DOHH2 (cell line): ENCODE results near the gene NRDE2.

ENCODE experiments used
- H3F3A ChIP-seq: fragments of 200-600 bp; sonication (generic), shearing (Covaris generic); 2 replicates; pipeline ENCODE4 v1.6.0; 2016; ENCODE audit warnings: antibody characterized with exemption, mild to moderate bottlenecking; ENCODE audit not compliant: control insufficient read depth, insufficient read depth
- H3K27ac ChIP-seq: fragments of 200-600 bp; sonication (generic); 2 replicates; pipeline ENCODE4 v1.5.1; 2014; ENCODE audit warnings: low read depth, mild to moderate bottlenecking, low read length, moderate library complexity
- H3K27me3 ChIP-seq: fragments of 200-600 bp; sonication (generic); 2 replicates; pipeline ENCODE4 v1.6.1; 2014; ENCODE audit warnings: mild to moderate bottlenecking, low read length, mixed read lengths; ENCODE audit not compliant: control insufficient read depth
- H3K36me3 ChIP-seq: fragments of 200-600 bp; sonication (generic); 2 replicates; pipeline ENCODE4 v1.6.1; 2014; ENCODE audit warnings: mild to moderate bottlenecking, low read length, moderate library complexity, mixed read lengths; ENCODE audit not compliant: control insufficient read depth
- H3K4me1 ChIP-seq: fragments of 200-600 bp; sonication (generic); 2 replicates; pipeline ENCODE4 v1.6.1; 2014; ENCODE audit warnings: mild to moderate bottlenecking, low read length, mixed read lengths; ENCODE audit not compliant: control insufficient read depth
- H3K4me2 ChIP-seq: fragments of 200-600 bp; sonication (generic); 2 replicates; pipeline ENCODE4 v1.6.0; 2014; ENCODE audit warnings: mild to moderate bottlenecking, low read length, moderate library complexity
- H3K4me3 ChIP-seq: fragments of 200-600 bp; sonication (generic); 2 replicates; pipeline ENCODE4 v1.5.1; 2014; ENCODE audit warnings: mild to moderate bottlenecking, low read length, mixed read lengths
- H3K79me2 ChIP-seq: fragments of 200-600 bp; sonication (generic); 2 replicates; pipeline ENCODE4 v1.6.1; 2014; ENCODE audit warnings: mild to moderate bottlenecking, low read length, mixed read lengths; ENCODE audit not compliant: control insufficient read depth
- H3K9me2 ChIP-seq: fragments of 200-600 bp; sonication (generic); replicated peaks from 2 replicates; pipeline ENCODE4 v1.6.1; 2014; ENCODE audit warnings: mild to moderate bottlenecking, low read length, mixed read lengths; ENCODE audit not compliant: control insufficient read depth
- H3K9me3 ChIP-seq: fragments of 200-600 bp; sonication (generic); 2 replicates; pipeline ENCODE4 v1.6.1; 2014; ENCODE audit warnings: antibody characterized with exemption, low read length, mixed read lengths; ENCODE audit not compliant: control insufficient read depth, insufficient read depth
- H4K20me1 ChIP-seq: fragments of 200-600 bp; sonication (generic); 2 replicates; pipeline ENCODE4 v1.6.0; 2014; ENCODE audit warnings: low read depth, mild to moderate bottlenecking, antibody characterized with exemption, low read length, moderate library complexity; ENCODE audit not compliant: control insufficient read depth, insufficient read depth
- CTCF ChIP-seq: fragments of 200-600 bp; sonication (generic); IDR thresholded peaks from one replicate; pipeline ENCODE4 v1.5.1; 2014; ENCODE audit warnings: antibody characterized with exemption, mild to moderate bottlenecking, low read depth, low read length; ENCODE audit not compliant: poor library complexity, severe bottlenecking
- EZH2phosphoT487 ChIP-seq: fragments of 200-600 bp; sonication (generic); IDR thresholded peaks from 2 replicates; pipeline ENCODE4 v1.6.1; 2017; ENCODE audit warnings: borderline replicate concordance, mild to moderate bottlenecking, antibody characterized with exemption, low read length, moderate library complexity, mixed read lengths

The NRDE2 gene

GRCh38 chr14:90275820-90276219 is 55.9 kb downstream of the NRDE2 start:
- Histone ChIP-seq H3K9me2 (no peaks in the 10 kb centered on the region), H3K9me3 (no peaks in the 10 kb centered on the region), H3K4me3 (no peak overlapping the region), H3K4me2 (no peak overlapping the region), H3K36me3 (peaks cover 35% of the 10 kb centered on the region), H3K27ac (no peak overlapping the region), H3K4me1 (no peaks in the 10 kb centered on the region), H4K20me1 (no peaks in the 10 kb centered on the region), H3K79me2 (no peaks in the 10 kb centered on the region), H3K27me3 (no peaks in the 10 kb centered on the region), H3F3A (0 out of 2 replicates have a peak, but pooled peaks cover 5% of the 10 kb centered on the region)
- TF ChIP-seq CTCF (no peak), EZH2phosphoT487 (no peak)

DNA sequence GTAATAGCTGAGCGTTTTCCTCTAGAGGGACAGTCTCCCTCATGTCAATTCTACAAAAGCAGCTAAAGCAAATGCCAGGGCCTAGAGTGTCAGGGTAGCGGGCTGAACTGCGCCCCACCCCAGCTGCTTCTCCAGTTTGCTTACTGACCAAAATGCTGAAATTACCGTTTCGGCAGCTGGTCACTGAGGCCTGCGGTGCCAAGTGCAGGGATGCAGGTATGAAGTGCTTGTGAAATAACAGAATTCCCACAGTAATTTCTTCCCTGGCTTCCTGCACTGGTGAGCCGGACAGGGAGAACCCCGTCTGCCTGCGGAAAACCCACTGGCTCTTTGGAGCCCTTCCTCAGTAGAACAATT is 56.3 kb downstream of the NRDE2 start:
- peaks cover 39% of the 10 kb centered on the region for H3K36me3 ChIP-seq
- no peaks in the 10 kb centered on the region for H3K4me1 ChIP-seq
- 0 out of 2 replicates have a peak, but pooled peaks cover 5% of the 10 kb centered on the region for H3F3A ChIP-seq
- no peak overlapping the region for H3K4me2 ChIP-seq
- no peaks in the 10 kb centered on the region for H3K9me3 ChIP-seq
- no peaks in the 10 kb centered on the region for H3K79me2 ChIP-seq
- TF ChIP-seq CTCF (no peak), EZH2phosphoT487 (no peak)
- no peaks in the 10 kb centered on the region for H3K27me3 ChIP-seq
- no peak overlapping the region for H3K27ac ChIP-seq
- H3K4me3 ChIP-seq: no peak overlapping the region
- H3K9me2 ChIP-seq: no peaks in the 10 kb centered on the region
- H4K20me1 ChIP-seq: no peaks in the 10 kb centered on the region

DNA sequence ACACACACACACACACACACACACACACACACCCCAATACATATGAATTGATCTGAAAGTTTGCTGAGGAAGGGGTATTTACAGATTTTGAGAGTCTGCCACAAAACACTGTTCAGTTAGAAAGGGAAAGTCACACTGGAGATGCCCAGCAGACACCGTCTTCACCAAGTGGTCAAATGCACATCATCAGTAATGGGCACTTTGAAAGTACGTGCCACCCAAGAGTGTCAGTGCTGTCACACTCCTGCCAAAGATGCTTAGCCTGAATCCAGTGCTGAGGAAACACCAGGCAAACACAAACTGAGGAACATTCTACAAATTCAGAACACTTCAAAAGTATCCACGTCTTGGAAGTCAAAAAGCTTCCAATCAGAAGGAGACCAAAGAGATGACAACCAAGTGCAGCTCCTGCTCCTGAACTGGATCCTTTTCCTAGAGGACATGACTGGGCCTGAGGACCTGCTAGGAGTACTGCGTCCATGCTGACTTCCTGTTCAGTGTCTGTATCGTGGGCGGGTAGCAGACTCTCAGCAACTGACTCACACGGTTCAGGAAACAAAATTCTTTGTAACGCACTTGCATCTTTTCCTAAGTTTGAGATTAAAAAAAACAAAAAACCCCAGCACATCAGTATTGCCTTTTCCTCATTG is 56.8 kb downstream of the NRDE2 start:
- H3K27me3 ChIP-seq: no peaks in the 10 kb centered on the region
- no peak for TF ChIP-seq CTCF
- H4K20me1 ChIP-seq: no peaks in the 10 kb centered on the region
- H3K27ac ChIP-seq: no peak overlapping the region
- H3K4me2 ChIP-seq: no peak overlapping the region
- 0 out of 2 replicates have a peak, but pooled peaks cover 5% of the 10 kb centered on the region for H3F3A ChIP-seq
- H3K9me2 ChIP-seq: no peaks in the 10 kb centered on the region
- H3K36me3 ChIP-seq: peaks cover 44% of the 10 kb centered on the region
- H3K4me3 ChIP-seq: no peak overlapping the region
- no peaks in the 10 kb centered on the region for H3K9me3 ChIP-seq
- no peaks in the 10 kb centered on the region for H3K79me2 ChIP-seq
- no peaks in the 10 kb centered on the region for H3K4me1 ChIP-seq
